Hematopoietic multipotent progenitor cell treated with erythropoietin and hydrocortisone succinate and interleukin-3 and kit ligand, for 17 days (in vitro differentiated cells): Measurements from ENCODE around the gene TMEM217.
"Not testable (repeated sequence)": the region's sequence is repeated elsewhere in the genome, so short reads cannot be mapped to it uniquely, and the experiment has no call there.

Source experiments
- DNase-seq: peaks from one replicate; pipeline ENCODE4 v3.0.0-alpha.2; 2015; ENCODE audit warnings: low spot score

The TMEM217 gene

DNA sequence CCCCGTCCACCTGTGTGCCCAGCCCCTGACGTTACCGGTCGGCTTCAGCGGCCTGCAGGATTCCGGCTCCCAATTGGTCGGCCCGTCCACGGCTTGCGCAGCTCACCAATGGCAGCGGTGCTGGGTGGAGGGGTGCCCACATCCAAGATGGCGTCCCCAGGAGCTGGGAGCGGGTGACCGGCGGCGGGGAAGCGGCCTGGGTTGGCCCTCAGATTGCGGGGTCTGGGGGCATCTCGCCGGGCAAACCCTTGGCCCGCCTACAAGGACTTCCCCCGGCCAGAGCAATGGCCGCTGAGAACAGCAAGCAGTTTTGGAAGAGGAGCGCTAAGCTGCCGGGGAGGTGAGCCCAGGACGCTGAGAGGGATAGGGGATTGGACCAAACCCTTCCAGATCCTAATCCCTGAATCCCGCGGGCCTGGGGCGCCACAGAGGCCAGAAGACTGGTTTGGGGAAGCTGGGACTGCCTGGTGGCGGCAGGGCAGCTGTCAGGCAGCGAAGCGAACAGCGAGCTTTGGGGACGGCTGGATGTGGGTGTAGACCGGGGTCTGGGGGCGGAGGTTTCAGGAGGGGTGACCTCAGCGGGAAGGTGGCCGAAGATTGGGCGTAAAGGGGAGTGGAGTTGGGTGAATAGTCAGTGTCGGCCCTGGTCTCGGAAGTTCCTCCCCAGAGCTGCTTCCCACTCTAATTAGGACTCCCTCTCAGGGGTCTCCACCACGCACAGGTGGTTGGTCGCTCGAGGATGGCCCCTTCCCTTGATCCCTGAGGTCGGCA, at the start of gene TMEM217, which contains the start of gene TBC1D22B:
Gene TMEM217, minus strand, starts transcription at position 511 of the 771 bp plus-strand sequence. CDS start 39,114 bp downstream, outside the sequence.
Gene TBC1D22B, plus strand, starts transcription at position 139 of the 771 bp plus-strand sequence. Its CDS starts 146 bp downstream, at position 285.
- peak; percentile 97 for DNase-seq

- not testable (repeated sequence) for DNase-seq
These were observed 49.5 kb upstream of the TMEM217 start for GRCh38 chr6:37307484-37307883.

- peak; percentile 45 for DNase-seq
These were observed 48.8 kb upstream of the TMEM217 start for GRCh38 chr6:37306624-37307222.

DNA sequence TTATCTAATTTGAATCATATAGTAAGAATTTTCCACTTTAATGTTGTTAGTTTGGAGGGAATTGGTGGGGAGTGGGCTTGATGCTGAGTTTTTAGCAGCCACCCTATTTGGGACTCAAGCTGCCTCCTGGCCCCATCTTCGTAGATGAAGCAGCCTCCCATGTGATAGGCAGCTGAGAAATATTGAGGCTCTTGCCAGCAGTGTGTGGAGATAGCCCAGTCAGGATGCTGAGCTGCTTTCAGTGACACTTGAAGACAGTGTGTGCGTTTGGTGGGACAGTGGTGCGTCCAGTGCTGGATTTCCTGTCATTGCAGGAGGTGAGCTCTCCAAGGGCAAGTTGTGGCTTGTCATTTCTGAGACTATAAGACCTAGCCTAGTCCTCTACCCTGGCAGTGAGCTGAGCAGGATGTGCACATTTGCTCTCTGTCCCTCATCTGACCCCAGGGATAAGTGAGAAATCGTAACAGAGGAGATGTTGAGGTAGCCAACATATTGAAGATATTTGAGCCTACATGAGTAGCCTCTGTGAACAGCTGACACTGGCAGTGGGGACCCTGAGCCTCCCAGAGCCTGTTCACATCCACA, 48.0 kb upstream of the TMEM217 start:
- DNase-seq: peak; percentile 73

DNA sequence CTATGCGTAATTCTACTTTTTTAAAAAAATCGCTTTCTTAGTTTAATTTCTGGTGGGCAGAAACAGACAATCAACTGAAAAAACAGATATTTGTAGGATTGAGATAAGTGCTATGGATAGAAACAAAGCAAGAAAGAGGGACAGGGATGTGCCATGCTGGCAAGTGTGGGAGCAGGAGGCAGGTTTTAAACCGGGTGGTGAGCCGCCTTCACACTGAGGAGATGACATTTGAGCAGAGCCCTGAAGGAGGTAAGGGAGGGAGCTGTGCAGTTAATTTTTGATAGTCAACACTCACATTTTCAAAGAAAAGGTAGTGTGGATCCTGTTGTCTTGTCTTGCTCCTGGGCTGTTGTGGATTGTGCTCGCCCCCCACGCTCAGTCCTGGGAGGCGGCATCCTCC, 46.8 kb upstream of the TMEM217 start:
- DNase-seq: peak; percentile 53

DNA sequence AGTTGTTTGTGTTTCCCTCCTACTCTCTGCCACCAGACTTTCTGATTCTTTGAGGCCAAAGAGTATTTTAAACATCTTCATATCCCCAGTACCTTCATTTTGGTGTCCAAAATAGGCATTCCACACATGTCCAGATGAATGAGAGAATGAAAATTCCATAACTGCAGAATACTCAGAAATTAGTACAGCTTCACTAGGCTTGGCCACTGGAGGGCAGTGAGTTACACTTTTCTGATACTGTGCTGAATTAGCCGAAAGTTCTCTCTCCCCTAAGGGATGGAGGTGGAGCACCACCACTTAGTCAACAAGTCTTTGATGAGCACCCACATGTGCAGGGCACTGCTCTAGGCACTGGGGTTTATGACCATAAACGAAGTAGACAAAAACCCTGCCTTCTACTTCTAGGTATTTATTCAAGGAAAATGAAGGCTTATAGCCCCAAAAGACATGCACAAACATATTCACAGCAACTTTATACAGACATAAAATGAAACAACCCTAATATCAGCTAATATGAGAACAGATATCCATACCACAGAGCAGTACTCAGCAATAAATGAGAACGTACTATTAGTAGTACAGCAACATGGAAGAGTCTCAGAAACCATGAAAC, 46.1 kb upstream of the TMEM217 start:
- DNase-seq: peak; percentile 95

GRCh38 chr6:37303091-37303660, 45.2 kb upstream of the TMEM217 start:
- peak; percentile 83 for DNase-seq

- DNase-seq: peak; percentile 93
These were observed 44.2 kb upstream of the TMEM217 start for GRCh38 chr6:37302086-37302686.

DNA sequence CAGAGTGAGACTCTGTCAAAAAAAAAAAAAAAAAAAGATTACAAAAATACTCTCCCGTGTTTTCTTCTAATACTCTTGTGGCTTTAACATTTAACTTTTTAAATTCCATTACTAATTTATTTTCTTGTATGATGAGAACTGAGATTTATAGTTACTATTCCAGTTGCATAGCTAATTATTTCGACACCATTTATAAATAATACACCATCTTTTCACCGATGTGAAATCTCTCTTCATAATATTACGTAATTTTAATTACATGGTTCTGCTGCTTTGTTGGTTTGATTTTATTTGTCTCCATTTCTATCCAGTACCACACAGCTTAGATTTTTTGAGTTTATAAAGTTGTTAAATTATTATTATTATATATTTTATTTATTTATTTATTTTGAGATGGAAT, 42.0 kb upstream of the TMEM217 start:
- no peak for DNase-seq

GRCh38 chr6:37298958-37299357, 41.0 kb upstream of the TMEM217 start:
- no peak for DNase-seq

DNA sequence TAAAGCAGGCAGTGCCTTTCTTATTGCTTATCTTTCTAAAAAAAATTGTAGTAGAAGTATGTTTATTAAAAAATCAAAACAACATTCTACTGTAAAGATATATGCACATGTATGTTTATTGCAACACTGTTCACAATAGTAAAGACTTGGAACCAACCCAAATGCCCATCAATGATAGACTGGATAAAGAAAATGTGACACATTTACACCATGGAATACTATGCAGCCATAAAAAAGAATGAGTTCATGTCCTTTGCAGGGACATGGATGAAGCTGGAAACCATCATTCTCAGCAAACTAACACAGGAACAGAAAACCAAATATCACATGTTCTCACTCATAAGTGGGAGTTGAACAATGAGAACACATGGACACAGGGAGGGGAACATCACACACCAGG, 39.7 kb upstream of the TMEM217 start:
- not testable (repeated sequence) for DNase-seq

- DNase-seq: no peak
These were observed 35.5 kb upstream of the TMEM217 start for GRCh38 chr6:37293426-37293825.

GRCh38 chr6:37289931-37290330, 32.0 kb upstream of the TMEM217 start:
- no peak for DNase-seq

GRCh38 chr6:37288247-37288646, 30.3 kb upstream of the TMEM217 start:
- no peak for DNase-seq

- no peak for DNase-seq
These were observed 29.7 kb upstream of the TMEM217 start for GRCh38 chr6:37287519-37288157.

DNA sequence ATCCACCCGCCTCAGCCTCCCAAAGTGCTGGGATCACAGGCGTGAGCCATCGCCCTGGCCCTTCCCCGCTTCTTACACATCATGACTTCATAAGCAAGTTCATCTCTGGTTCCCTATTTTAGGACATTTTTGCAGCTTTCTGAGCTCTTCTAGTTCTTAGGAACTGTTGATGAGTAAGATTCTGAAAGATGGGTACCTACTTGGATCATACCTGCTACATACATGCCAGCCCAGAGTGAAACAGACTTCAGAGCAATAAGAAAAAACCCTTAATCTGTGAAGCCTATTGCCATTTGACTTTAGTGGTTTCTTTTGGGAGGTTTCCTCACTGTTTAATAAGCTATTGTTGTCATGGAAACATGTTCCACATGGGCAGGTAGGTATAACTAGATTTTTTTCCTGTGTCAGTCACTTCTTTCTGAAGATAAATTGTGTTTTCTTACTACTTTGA, 27.9 kb upstream of the TMEM217 start:
- DNase-seq: no peak

DNA sequence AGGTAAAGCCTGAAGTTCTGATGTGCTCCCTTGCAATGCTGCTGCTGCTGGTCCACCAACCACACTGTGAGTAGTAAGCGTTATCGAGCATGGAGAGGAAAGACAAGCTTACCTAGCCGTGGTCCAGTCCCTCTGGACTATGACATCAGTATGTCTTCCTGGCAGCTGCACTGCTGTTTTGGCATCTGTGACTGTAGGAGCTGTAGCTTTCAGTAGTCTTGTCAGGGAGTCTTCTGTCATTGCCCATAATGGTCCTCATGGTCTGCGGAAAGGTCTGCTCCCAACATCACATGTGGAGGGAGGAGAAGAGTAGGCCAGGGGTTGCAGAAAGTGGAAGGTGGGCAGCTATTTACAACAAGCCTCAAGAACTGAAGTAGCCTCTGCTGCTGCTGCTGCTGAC, 26.8 kb upstream of the TMEM217 start:
- DNase-seq: no peak

- DNase-seq: no peak
These were observed 25.8 kb upstream of the TMEM217 start for GRCh38 chr6:37283671-37284151.

- DNase-seq: peak; percentile 40
These were observed 25.3 kb upstream of the TMEM217 start for GRCh38 chr6:37283268-37283667.

DNA sequence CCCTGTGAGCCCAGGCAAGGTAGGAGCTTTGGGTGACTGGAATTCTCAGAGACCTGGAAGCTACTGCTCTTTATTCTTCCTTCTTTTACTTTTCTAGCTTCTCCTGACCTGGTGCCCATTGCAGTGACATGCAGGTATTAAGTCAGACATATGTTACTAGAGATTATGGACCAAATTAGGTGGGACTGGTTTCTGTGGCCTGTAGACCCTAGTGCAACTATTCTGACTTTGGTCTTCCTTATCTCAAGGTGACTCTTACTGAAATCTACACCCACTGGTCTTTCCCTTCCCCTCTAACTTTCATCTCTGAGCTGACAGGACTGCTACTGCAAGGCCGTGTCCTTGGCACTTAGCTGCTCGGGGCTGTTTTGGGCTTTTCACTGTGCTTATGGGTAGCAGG, 24.4 kb upstream of the TMEM217 start:
- peak; percentile 77 for DNase-seq
